Esophagus mucosa (tissue), 1 donor: Measurements from ENCODE around the gene RAD51B. TPM values are rescaled to one million over a fixed set of nuclear protein-coding genes. Genes with fewer than 3 reads are reported as not detected.

ENCODE experiments used
- ATAC-seq: fragments of 200-7000 bp; cut with Tn5 transposase; one replicate; pipeline ENCODE4 v1.9.1; 2020
- total RNA-seq: library from RNA; stranded (reverse); gene quantifications from one replicate; pipeline ENCODE4 v1.2.4, GENCODE V29; 2023
- donor health status: DM: yes; HTN: yes; CAD: no.

The RAD51B gene
- total RNA-seq, 1 donor from 2014 or later: 12.2 TPM

DNA sequence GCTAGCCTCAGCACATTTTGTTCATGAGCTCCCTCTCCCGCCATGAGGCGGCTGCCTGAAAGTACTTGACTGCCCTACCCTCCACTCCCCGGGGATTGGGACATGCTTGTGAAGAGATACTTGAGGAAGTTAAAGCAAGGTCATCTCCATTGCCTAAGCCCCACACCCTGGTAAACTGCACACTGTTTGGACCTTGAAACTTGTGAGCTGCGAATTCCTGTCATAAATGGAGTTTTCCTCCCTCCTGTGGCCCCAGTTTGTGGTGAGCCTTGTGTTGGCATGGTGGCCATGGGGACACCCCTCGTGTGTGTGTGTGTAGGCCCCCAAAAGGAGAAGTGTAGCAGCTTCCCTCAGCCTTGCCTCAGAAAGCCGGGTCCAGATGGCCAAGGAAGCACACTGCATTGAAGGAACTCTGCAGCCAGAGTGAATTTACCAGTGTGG, 577.8 kb downstream of the RAD51B start:
- peak; percentile 36 for ATAC-seq

DNA sequence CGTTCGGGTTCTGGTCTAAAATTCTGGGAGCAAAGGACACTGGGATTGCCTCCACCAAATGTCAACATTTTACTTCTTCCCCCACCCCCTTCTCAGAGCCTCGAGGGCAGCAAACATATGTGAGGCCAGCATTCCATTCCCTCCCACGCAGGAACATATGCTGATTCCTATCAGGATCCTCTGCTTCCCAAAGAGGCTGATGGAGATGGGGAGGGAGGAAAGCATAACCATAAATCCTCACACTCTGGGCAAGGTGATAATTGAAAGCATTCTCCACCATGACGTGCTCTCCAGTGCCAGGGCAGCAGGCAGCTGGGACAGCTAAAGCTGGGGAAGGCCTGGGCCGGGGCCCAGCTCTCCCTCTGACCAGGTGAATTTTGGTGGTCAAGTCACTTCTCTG, 578.2 kb downstream of the RAD51B start:
- no peak for ATAC-seq

DNA sequence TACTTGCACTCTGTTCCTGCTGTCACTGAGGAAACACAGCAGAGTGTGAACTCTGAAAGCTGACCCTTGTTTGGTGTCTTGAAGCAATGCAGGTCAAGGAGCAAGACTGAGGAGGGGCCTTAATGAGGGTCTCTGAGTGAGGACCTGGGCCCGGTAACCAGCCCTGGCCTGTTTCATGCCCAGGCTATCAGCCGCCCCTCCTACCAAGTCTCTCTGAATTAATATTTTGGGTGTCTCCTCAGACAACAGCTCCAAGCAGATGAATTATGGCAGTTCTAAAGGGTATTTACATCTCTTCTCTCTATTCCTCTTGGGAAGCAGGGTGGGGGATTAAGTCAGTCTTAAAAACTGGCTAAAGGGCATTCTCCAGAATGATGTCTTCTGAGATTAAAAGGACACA, 578.8 kb downstream of the RAD51B start:
- ATAC-seq: no peak

DNA sequence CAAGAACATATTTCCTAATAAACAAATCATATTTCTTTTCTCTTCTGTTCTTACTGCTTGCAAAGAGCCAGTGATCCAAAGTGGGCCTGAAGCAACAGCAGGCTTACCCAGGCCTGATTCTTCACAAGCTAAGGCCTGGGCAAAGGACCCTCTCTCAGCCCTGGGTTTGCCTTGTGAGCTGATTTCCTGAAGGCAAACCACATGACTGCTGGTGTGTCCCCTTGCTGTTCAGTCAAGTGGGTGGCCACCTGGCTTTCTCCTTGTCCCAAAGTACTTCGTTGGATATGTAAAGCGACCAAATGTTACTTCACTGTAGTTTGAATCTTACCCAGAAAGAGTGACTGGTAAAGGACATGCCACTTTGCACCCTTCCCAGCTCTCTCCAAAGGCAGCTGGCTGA, 580.4 kb downstream of the RAD51B start:
- no peak for ATAC-seq

DNA sequence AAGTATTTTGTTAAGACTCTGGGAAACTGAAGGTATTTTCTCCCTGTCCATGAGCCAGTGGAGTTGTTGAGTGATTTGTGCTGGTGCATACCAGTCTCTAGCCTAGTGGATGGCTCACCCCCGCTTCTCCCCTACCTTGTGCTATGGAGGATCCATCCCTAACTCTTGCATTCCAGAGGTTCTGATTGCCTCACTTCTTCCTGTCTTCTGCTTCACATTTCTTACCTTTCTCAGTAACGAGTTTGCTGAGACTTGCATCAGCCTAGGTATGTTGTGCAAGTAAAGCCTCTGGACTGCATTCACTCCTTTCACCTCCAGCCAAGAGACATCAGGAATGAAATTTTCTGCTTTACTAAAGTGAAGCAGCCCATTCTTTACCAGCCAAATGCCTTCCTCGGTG, 581.7 kb downstream of the RAD51B start:
- ATAC-seq: no peak

DNA sequence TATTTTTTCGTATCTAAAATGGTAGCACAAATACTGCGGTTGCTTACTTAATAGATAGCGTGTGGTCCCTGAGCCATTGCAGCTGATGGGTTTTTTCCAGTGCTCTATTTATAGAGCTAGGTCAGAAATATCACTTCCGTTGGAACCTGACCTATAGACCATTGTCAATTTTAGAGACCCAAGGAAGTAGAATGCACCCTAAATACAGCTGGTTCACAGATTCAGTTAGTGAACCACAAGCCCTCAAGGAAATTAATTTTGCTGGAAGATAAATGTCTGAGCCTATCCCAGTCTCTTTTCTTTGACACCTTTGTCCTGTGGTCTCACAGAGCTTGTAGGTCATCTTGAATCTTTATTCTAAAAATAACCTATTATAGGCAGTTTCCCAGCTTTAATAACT, 582.3 kb downstream of the RAD51B start:
- ATAC-seq: no peak

DNA sequence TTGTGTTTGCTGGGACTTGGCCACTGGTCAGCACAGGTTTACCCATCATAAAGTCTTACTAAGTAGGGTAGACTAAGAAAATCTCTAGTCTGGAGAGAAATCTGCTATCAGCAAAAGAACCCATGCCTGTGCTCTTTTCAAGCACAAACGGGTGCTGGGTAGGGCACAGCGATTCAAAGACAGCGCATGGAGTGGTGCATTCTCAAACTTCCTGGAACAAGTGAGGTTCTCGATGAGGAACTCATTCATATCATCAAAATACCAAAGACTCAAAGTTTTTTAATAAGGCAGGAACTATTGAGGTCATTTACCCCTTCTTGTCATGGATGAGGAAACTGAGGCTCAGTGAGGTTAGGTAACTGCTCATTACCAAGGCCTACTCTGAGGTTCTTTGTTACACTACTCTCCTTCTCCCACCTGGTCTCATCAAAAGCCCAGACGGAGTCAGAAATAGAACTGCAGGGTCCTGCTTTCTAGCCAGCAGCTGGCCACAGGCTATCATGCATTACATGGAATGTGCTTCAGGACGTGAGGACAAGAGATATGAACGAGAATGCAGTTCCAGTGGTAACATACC, 583.0 kb downstream of the RAD51B start:
- ATAC-seq: no peak

DNA sequence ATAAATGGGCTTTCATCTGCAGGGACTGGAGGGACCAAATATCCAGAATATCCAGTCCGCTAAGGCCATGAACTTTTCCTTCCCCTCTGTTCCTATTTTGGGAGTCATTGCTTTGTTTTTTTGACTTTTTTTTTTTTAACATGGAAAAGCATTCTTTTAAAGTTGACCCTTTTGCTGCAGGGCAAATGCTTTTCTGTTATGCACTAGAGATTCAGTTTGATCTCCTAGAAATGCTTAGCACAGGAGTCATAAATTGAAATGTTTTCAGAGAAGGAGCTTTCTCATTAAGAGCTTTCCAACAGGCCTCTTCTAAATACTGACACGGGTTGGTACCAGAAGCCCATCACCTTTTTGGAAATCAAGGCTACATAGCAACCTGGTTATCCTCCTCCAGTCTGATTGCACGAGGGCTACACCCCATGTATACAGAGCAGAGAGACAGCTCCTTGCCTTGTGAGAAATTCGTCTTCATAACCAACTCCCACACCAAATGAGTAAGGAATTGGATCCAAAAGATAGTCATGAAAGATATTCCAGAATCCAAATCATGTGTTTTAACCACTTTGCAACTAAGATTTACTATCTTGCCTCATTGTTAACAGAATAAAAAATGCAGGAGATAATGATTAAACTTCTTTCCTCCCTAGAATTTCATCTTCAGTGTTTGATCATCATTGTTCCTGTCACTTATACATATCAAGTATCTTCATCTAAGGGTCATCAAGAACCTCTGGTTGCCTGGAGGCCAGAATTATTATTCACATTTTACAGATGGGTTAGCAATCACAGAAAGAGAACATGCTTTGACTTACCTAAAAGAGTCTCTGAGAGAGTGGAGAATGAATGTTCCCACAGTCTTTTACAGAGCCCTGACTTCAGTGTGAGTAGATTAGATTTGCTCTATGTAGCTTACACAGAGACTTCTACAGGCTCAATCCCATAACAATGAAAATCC, 583.9 kb downstream of the RAD51B start:
- no peak for ATAC-seq

DNA sequence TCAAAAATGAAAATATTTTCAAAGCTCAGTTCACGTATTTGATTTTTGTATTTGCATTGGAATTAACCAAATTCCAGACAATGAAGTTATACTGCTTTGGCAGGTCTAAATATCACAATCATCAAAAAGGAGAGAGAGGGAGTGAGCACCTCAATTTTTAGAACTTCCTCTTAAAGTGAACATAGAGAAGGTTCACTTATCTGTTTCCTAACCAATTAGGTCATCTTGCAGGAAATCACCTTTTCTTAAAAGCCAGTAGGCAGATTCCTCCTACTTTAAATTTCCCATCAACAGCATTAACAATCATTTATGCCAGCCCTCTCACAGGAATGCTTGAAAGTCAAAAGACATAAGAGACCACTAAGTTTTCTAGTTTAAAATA, 584.6 kb downstream of the RAD51B start:
- no peak for ATAC-seq

DNA sequence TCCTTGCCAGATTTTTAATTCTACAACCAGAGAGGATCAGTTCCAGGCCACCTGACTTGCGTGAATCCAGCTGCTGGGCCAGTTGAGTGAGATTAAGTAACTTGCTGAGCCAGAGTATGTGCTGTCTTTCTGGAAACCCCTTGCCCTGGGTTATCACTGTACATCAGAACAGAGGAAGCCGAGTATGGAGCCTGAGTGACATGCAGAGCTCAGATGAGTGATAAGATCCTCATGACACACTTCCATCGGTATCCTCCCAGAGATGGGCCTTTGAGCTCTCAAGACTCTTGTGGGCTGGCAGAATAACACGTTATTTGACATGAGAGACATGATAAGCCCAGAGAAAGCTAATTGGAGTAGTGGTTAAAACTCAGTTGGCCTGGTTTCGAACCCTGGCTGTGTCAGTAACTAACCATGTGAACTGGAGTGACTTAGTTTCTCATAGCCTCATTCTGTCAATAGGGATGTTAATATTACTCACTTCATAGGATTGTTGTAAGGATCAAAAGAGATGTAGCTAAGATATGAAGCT, 585.1 kb downstream of the RAD51B start:
- peak; percentile 71 for ATAC-seq

DNA sequence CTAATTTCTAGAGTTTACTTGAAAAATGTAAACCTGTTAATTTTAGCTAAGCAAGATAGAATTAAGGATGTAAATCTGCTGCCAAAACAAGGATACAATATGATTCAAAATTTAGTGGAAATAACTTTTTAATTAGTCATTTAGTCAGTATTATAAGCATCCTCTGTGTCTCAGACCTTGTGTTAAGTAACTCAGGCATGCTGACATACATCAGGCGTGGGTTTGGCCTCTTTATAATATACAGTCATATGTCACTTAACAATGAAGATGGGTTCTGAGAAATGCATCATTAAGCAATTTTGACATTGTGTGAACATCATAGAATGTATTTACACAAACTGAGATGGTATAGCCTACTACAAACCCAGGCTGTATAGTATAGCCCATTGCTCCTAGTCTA, 586.4 kb downstream of the RAD51B start:
- ATAC-seq: peak; percentile 73

DNA sequence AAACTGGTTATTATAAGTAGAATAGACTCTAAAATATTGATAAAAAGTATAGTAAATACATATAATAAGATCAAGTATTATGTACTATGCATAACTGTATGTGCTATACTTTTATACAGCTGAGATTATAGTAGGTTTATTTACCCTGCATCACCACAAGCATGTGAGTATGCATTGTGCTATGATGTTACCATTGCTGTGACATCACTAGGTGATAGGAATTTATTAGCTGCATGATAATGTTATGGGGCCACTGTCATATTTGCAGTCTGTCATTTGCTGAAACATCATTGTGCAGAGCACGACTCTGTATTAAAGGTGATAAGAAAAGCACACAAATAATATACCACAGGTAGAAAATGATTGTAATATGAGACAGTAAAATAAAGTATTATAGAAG, 587.7 kb downstream of the RAD51B start:
- no peak for ATAC-seq

DNA sequence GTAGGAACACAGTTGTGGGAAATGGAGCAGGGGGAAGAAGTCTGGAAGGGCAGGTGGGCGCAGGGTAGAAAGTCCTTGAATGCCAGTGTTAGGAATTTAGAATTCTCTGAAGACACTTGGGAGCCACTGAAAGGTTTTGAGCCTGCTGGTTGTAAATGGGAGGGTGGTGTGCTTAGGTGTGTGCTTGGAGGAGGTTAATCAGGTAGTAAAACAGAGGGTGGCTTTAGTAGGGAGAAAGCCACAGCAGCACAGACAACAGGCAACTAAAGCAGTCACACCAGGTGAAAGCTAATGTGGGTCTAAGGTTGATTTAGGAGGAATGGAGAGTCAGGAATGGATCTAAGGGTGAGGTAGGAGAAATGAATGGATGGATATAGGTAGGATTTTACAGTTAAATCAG, 588.2 kb downstream of the RAD51B start:
- no peak for ATAC-seq

DNA sequence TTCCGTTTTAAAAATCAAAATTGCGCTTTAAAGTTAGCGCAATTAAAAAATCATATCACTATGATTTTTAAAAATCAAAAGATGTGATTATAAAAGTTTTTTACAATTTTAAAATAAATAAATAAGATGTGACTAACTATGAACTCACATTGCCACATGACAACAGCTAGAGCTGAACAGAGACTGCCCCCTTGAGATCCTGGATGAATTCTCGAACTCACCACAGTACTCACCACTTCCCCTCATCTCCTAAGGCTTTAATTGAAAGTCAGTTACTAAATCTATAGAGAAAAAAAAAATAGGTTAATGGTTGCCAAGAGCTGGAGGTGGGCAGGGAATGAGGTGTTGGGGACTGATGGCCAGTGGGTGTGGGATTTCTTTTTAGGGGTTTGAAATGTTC, 589.1 kb downstream of the RAD51B start:
- ATAC-seq: no peak

DNA sequence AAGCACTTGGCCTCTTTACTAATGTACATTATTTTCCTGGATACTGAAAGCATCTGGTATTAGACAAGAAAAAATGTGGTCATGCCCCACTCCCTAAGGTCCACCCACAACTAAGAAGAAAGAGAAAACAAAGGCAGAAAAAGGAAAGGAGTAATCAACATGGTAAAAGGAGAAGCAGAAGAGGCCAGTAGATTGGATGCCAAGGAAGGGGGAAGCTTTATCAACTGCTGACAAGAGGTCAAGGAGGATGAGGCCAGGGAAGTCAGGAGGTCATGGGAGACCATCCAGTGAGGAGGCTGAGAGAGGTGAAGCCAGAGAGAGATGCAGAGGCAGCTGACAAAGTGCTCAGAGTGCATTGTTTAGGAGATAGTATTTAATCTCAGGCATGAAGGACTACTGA, 589.8 kb downstream of the RAD51B start:
- ATAC-seq: no peak

DNA sequence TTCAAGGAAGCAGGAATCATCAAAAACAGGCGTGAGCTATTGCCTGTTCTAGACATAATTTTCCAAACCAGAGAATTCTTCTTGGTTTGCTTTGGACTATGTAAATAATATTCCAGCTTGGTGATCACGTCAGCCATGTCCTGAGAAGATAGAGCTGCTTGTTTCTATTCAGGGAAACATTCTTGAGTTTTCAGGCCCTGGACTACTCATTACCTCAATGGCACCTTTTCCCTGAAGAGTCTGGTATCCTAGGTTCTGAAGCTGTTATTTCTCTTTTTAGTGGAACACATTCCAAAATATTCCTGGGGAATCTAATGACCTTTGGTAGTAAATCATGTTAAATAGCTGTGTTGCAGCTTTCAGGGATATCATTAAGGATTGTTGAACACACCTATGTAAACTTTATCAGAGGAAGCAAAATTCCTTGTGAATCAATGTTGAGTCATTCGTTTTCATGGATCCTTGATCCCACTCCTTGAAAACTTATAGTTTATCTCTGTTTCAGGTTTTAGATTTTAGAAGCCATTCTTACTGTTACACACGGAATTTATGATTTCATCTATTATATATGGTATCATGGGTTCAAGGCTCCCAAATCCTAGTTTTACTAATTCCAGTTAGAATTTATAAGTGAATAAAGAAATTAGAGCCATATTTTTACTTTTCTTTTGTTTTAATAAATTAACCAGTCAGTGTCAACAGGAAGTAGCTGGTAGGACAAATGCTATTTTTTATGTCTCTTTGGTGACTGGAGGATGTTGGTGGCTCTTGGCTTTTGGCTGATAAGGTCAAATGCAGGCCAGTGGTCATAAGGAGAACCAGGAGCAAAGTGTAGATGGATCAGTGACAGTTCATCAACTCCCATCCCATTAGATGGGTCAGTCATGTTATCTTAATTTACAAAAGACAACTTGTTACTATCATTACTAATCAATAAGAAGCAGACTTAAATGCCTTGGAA, 593.2 kb downstream of the RAD51B start:
- no peak for ATAC-seq

DNA sequence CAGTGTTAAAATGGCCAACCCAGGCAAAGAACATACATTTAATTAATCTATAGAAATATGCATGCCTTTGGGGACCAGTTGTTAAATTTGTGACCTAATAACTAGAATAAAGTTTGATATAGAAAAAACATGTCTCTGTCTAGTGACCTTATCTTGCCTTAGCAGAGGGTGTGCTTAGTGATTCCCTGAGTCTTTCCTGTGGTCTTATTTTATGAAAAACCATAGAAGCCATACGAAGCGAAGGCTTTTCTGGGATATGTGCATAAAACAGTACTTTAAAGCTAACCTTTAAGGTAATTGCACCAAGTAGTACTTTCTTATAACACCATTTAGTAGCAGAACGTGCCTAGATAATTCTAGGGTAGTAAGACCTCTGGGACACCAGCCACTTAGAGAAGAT, 593.9 kb downstream of the RAD51B start:
- ATAC-seq: no peak

DNA sequence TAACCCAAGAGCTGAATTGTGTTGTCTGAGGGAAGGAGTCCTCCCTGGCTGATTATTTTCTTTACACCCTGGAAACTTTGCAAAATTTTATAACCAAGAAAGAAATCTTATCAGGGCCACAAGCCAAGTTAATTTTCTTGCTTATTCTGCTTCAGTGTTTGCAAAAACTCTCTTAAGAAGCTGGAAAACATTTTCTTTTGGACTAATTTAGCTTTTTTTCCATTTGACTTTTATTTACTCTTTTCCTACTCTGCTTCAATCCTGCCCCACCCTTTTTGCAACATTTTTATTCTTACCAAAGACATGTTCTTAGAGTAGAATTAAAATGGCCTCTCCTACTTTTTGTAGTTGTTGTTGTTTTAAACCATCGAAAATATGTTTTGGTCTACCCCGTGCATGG, 594.5 kb downstream of the RAD51B start:
- no peak for ATAC-seq

DNA sequence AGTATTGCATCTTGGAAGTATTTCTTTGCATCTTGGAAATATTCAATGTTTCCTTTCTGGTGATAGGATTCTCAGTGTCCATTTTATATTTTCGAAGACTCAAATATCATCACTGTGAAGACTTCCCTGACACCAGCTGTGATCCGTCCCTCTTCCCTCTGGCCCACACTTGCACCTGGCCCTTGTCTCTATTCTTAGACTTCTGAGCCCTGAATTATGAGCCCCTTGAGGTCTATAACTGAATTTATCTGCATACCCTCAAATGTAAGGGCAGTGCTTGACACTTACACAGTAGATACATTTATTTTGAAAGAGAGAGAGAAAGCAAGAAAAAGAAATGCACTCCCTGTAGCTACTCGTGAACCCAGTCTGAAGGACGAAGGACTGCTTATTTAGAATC, 596.6 kb downstream of the RAD51B start:
- no peak for ATAC-seq

DNA sequence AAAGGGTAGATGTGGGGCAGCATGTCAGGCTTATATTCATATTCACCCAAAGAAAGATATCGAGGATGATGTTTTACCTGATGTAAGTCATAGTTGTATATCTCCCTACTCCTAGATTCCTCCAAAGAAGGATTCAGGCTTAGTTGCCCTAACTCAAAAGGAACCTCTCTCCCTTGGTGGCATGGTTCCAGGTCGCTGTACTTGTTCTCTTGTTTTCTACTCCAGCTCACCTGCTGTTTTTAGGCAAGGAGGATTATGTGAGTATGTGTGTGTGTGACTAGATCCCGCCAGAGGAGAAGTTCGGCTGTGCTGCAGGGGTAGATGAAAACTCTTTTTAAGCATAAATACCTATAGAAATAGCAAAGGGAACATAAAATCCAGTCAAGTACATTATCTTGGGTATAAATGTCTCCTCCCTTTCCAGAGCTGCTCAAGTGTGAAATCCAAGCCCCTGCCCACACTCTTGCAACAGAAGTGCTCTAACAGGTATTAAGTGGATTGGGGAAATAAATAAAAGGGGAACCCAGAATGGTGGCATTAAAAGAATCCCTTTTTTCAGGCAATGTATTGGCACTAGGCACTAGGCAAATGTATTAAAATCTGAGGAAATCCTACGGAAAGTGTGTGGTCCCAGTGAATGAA, 597.6 kb downstream of the RAD51B start:
- ATAC-seq: no peak

DNA sequence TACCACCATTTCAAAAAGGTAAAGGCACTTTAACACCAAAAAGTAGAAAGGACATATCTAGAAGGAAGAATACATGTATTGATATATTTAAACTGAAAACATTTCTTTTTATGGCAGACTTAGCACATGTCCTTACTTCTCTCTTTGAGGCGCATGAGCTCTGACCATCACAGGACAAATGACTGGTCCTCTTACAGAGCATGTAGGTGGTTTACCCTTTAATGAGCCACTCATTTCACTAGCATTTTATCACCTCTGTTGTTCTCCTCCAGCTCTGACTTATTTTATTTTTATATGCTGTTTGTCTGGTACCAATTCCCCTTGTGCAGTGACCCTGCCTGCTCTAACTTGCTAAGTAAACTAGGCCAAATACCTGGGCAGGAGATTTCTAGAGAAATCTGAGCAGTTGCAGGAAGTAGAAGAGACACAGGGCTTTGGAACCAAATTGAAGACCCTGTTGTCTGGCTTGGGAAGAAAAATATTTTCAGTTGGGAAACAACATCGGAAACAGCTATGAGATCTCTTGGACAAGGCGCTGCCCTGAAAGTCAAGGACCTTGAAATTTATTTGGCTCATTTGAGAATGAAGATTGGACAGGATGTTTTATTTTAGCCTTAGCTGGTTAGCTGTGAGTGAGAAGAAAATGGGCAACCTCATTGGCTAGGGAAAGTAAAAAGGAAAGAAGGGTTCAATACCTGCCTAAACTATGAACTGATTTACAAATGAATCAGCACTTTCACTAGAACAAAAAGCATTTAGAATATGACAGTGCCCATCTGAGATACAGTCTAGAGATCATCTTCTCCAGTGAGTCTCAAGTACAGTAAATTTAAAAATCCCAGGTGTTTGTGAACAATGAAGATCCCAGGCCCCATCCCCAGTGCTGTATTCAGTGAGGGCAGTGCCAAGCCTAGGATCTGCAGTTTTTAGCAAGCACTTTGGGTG, 598.9 kb downstream of the RAD51B start:
- ATAC-seq: no peak
